Duodenal mucosa (tissue), 2 donors: Measurements from ENCODE around the gene ZBP1.

Source experiments
- H3K27ac ChIP-seq: one replicate; pipeline ENCODE4 v1.7.0; 2013; ENCODE audit warnings: low read depth, low read length
- H3K27me3 ChIP-seq, 2 donors: one replicate each; pipeline ENCODE4 v1.7.0; 2013; ENCODE audit warnings: low read length in 2 of 2, control low read depth in 1 of 2; ENCODE audit not compliant: insufficient read depth in 2 of 2, control insufficient read depth in 1 of 2
- H3K36me3 ChIP-seq, 2 donors: one replicate each; pipeline ENCODE4 v1.7.0; 2013; ENCODE audit warnings: low read length in 2 of 2, control low read depth in 1 of 2; ENCODE audit not compliant: insufficient read depth in 2 of 2, control insufficient read depth in 1 of 2
- H3K4me1 ChIP-seq, 2 donors: one replicate each; pipeline ENCODE4 v1.7.0; 2013; ENCODE audit warnings: low read length in 2 of 2, control low read depth in 1 of 2; ENCODE audit not compliant: insufficient read depth in 2 of 2, control insufficient read depth in 1 of 2
- H3K4me3 ChIP-seq, 2 donors: one replicate each; pipeline ENCODE4 v1.7.0; 2013; ENCODE audit warnings: low read length in 2 of 2, low read depth in 1 of 2
- H3K9ac ChIP-seq, 2 donors: one replicate each; pipeline ENCODE4 v1.7.0; 2013; ENCODE audit warnings: low read length in 2 of 2, low read depth in 1 of 2
- H3K9me3 ChIP-seq, 2 donors: one replicate each; pipeline ENCODE4 v1.7.0; 2013; ENCODE audit warnings: low read length in 2 of 2, control low read depth in 1 of 2; ENCODE audit not compliant: control insufficient read depth in 1 of 2

ZBP1 gene

GRCh38 chr20:57562541-57563465 lies 57.4 kb downstream of the ZBP1 start:
- Histone ChIP-seq H3K27me3 (no peaks in the 10 kb centered on the region), H3K4me1 (peaks cover 27 to 31% of the 10 kb centered on the region in 2 donors), H3K9me3 (no peaks in the 10 kb centered on the region), H3K9ac (peak overlapping the region; percentile 73 to 82), H3K36me3 (peaks cover 36 to 41% of the 10 kb centered on the region in 2 donors), H3K27ac (peak overlapping the region; percentile 83), H3K4me3 (peak overlapping the region; percentile 74 to 76)

DNA sequence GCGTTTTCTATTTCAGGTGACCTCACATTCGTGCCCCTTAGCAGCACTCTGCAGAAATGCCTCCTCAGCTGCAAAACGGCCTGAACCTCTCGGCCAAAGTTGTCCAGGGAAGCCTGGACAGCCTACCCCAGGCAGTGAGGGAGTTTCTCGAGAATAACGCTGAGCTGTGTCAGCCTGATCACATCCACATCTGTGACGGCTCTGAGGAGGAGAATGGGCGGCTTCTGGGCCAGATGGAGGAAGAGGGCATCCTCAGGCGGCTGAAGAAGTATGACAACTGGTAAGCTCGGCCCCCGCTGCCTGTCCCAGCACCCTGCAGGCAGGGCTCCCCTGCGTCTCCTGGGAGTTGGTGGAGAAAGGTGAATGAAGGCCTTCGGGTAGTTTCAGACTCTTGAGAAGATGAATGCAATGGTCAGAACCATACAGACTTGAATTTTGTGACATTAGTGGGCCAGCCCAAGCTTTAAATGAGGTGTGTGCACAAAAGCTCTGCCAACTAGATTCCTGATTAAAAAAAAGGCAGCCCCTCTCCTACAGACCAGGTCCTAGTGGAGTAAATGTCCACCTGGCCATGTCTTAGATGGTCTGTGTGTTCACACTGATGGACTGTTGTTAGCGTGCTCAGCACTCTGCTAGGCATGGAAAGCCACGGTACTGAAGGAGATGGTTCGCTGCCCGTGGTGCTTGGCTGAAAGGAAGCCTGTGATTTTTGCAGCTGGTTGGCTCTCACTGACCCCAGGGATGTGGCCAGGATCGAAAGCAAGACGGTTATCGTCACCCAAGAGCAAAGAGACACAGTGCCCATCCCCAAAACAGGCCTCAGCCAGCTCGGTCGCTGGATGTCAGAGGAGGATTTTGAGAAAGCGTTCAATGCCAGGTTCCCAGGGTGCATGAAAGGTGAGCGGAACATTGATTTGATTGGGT lies 58.6 kb downstream of the ZBP1 start:
- H3K4me1 ChIP-seq: peaks cover 31 to 34% of the 10 kb centered on the region in 2 donors
- peaks cover 36 to 41% of the 10 kb centered on the region in 2 donors for H3K36me3 ChIP-seq
- no peaks in the 10 kb centered on the region for H3K9me3 ChIP-seq
- H3K27me3 ChIP-seq: no peaks in the 10 kb centered on the region
- peak overlapping the region; percentile 73 to 82 for H3K9ac ChIP-seq
- peak overlapping the region; percentile 83 for H3K27ac ChIP-seq
- H3K4me3 ChIP-seq: peak overlapping the region; percentile 74 to 76

GRCh38 chr20:57560554-57561355 lies 59.5 kb downstream of the ZBP1 start, which contains the start of gene PCK1:
TSS of gene PCK1 (plus strand) at chr20:57561110. CDS start at chr20:57561412, 302 bp downstream.
- Histone ChIP-seq H3K9ac (peak within 1 kb of the TSS; percentile 73 to 82), H3K27me3 (no peaks in the 10 kb centered on the region), H3K36me3 (peaks cover 34 to 41% of the 10 kb centered on the region in 2 donors), H3K4me3 (peak within 1 kb of the TSS; percentile 74 to 76), H3K9me3 (no peaks in the 10 kb centered on the region), H3K4me1 (peaks cover 31 to 34% of the 10 kb centered on the region in 2 donors), H3K27ac (peak within 1 kb of the TSS; percentile 83)

GRCh38 chr20:57559658-57560553 lies 60.3 kb downstream of the ZBP1 start:
- Histone ChIP-seq H3K9ac (no peak overlapping the region), H3K4me3 (no peak overlapping the region), H3K36me3 (peaks cover 26 to 35% of the 10 kb centered on the region in 2 donors), H3K4me1 (peaks cover 31 to 34% of the 10 kb centered on the region in 2 donors), H3K9me3 (no peaks in the 10 kb centered on the region), H3K27me3 (no peaks in the 10 kb centered on the region), H3K27ac (peak overlapping the region; percentile 60)

GRCh38 chr20:57559289-57559634 lies 61.0 kb downstream of the ZBP1 start:
- H3K9ac ChIP-seq: no peak overlapping the region

DNA sequence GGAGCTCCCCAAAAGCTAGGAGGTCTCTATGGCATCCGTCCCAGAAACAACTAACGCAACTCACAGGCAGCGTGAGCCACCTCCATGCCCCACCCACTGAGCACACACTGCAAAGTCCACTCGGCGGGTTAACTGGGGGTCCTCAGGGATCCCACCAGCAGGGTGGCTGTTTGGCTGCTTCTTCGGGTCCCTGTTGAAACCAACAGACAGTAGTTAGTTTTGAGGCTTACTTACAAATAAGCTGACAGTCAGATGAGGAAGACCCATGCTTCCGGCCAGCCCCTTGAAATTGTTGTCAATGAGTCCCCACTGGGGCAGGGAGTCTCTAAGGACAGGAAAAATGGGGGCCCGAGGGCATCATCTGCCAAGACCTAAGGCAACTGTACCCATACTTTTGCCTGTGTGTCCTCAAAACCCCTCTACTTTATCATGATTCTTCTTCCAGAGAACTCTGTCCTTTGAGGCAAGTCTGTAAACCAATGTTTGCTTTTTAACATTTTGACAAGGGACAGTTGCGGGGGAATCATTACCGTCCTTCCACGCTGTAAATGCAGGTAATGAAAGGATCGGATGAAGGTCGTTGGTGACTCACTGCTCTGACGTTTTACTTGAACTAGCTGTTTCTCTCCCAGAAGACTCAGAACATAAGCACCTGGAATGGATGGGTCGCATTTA lies 61.5 kb downstream of the ZBP1 start:
- H3K4me3 ChIP-seq: no peak overlapping the region
- peaks cover 14 to 23% of the 10 kb centered on the region in 2 donors for H3K36me3 ChIP-seq
- no peaks in the 10 kb centered on the region for H3K9me3 ChIP-seq
- H3K27ac ChIP-seq: peak overlapping the region; percentile 33
- H3K27me3 ChIP-seq: no peaks in the 10 kb centered on the region
- H3K9ac ChIP-seq: peak overlapping the region; percentile 4 to 51
- peaks cover 31 to 34% of the 10 kb centered on the region in 2 donors for H3K4me1 ChIP-seq

More at GRCh38 chr20:57559289-57559634, 61.0 kb downstream of the ZBP1 start:
- H3K4me1 ChIP-seq: peaks cover 31 to 34% of the 10 kb centered on the region in 2 donors
- H3K36me3 ChIP-seq: peaks cover 19 to 28% of the 10 kb centered on the region in 2 donors
- peak overlapping the region; percentile 33 for H3K27ac ChIP-seq
- H3K27me3 ChIP-seq: no peaks in the 10 kb centered on the region
- no peaks in the 10 kb centered on the region for H3K9me3 ChIP-seq
- no peak overlapping the region for H3K4me3 ChIP-seq

DNA sequence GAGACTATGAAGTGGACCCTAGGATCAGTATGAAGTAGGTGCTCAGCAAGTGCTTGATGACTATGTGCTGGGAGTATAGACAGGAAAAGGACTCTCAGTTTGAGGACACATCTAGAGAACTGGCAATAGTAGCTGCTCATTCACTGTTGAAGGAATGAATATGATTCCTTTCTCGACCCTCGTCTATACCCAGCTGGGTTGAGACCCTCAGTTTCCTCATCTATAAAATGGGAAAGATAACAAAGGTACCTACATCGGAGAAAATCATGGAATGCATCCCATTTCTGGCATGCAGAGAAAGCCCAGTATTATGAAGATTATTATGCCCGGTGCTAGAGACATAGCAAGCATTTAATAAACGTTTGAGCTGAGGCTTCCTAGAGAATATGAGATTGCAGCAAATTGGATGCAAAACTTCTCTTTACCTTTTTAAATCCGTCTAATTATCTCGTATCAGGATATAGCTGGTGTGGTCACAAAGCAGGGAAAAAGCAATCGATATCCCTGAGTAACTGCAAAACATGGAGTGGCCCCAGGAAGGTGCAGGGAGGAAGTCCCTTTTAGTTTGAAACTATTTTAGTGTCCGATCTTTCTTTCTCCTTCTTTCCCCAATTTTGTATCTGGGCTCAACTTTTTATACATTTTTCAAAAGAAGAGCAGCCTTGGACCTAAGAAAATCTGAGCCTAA lies 62.2 kb downstream of the ZBP1 start:
- Histone ChIP-seq H3K4me3 (no peak overlapping the region), H3K9me3 (no peaks in the 10 kb centered on the region), H3K27ac (no peak overlapping the region), H3K27me3 (peaks cover 0 to 3% of the 10 kb centered on the region in 2 donors), H3K4me1 (peaks cover 31 to 34% of the 10 kb centered on the region in 2 donors), H3K36me3 (peaks cover 9 to 17% of the 10 kb centered on the region in 2 donors), H3K9ac (peak overlapping the region; percentile 4 to 51)

- no peaks in the 10 kb centered on the region for H3K9me3 ChIP-seq
- H3K36me3 ChIP-seq: peaks cover 0 to 8% of the 10 kb centered on the region in 2 donors
- no peak overlapping the region for H3K4me3 ChIP-seq
- no peak overlapping the region for H3K27ac ChIP-seq
- no peak overlapping the region for H3K9ac ChIP-seq
- H3K4me1 ChIP-seq: peaks cover 30 to 31% of the 10 kb centered on the region in 2 donors
- peaks cover 0 to 3% of the 10 kb centered on the region in 2 donors for H3K27me3 ChIP-seq
Observed at GRCh38 chr20:57556980-57557274, 63.3 kb downstream of the ZBP1 start.
